HepG2 (cell line): Measurements from ENCODE around the gene SMIM41. TPM values are rescaled to one million over a fixed set of nuclear protein-coding genes. Genes with fewer than 3 reads are reported as not detected.
A peak's percentile ranks its signal among the peaks of the same experiment; 100 is the strongest.

Source experiments
- ATRX ChIP-seq: sonication (generic); formaldehyde crosslinking; IDR thresholded peaks from 2 replicates; pipeline ENCODE4 v1.4.0; 2020; ENCODE audit warnings: missing genetic modification reagents, borderline replicate concordance
- CHCHD3 ChIP-seq: sonication (generic); formaldehyde crosslinking; IDR thresholded peaks from 2 replicates; pipeline ENCODE4 v1.8.0; 2022; ENCODE audit warnings: mild to moderate bottlenecking, missing genetic modification reagents, moderate library complexity
- GATA4 ChIP-seq: sonication (generic); IDR thresholded peaks from 2 replicates; pipeline ENCODE4 v1.6.1; 2016; ENCODE audit warnings: antibody characterized with exemption, low read depth, borderline replicate concordance
- GATAD1 ChIP-seq: IDR thresholded peaks from 2 replicates; pipeline ENCODE4 v1.6.1; 2016; ENCODE audit warnings: missing genetic modification reagents, missing compliant biosample characterization
- HNRNPK ChIP-seq: fragments of 200-400 bp; formaldehyde crosslinking; IDR thresholded peaks from 2 replicates; pipeline ENCODE4 v1.6.1; 2018; ENCODE audit warnings: low read length, low read depth, moderate library complexity, mild to moderate bottlenecking; ENCODE audit not compliant: poor library complexity, severe bottlenecking
- HOXA3 ChIP-seq: sonication (generic); formaldehyde crosslinking; IDR thresholded peaks from 2 replicates; pipeline ENCODE4 v1.5.0; 2020; ENCODE audit warnings: missing genetic modification reagents
- ISL2 ChIP-seq: sonication (generic); formaldehyde crosslinking; IDR thresholded peaks from 2 replicates; pipeline ENCODE4 v1.5.0; 2020; ENCODE audit warnings: missing genetic modification reagents
- KAT7 ChIP-seq: IDR thresholded peaks from 2 replicates; pipeline ENCODE4 v1.6.1; 2018; ENCODE audit warnings: borderline replicate concordance, missing compliant biosample characterization
- NCOA1 ChIP-seq: sonication (generic); formaldehyde crosslinking; IDR thresholded peaks from 2 replicates; pipeline ENCODE4 v1.9.0; 2021; ENCODE audit warnings: missing genetic modification reagents
- SIN3B ChIP-seq: fragments of 150-350 bp; IDR thresholded peaks from 2 replicates; pipeline ENCODE4 v1.6.1; 2014; ENCODE audit warnings: low read length
- SMAD1 ChIP-seq: sonication (generic); formaldehyde crosslinking; IDR thresholded peaks from 2 replicates; pipeline ENCODE4 v1.4.0; 2020; ENCODE audit warnings: missing genetic modification reagents, low read depth, mild to moderate bottlenecking, borderline replicate concordance
- SPEN ChIP-seq: sonication (generic); formaldehyde crosslinking; IDR thresholded peaks from 2 replicates; pipeline ENCODE4 v1.5.1; 2020; ENCODE audit warnings: low read depth, mild to moderate bottlenecking, missing genetic modification reagents
- TBX2 ChIP-seq: sonication (generic); formaldehyde crosslinking; IDR thresholded peaks from 2 replicates; pipeline ENCODE4 v1.5.0; 2020; ENCODE audit warnings: missing genetic modification reagents, mild to moderate bottlenecking, borderline replicate concordance
- ZEB1 ChIP-seq: IDR thresholded peaks from 2 replicates; pipeline ENCODE4 v1.6.1; 2012; ENCODE audit warnings: mild to moderate bottlenecking, low read depth, inconsistent platforms; ENCODE audit not compliant: insufficient replicate concordance
- ZNF296 ChIP-seq: sonication (generic); formaldehyde crosslinking; conservative IDR thresholded peaks from 2 replicates; pipeline ENCODE4 v1.5.0; 2020; ENCODE audit warnings: mild to moderate bottlenecking, missing genetic modification reagents
- ZNF569 ChIP-seq: sonication (generic); formaldehyde crosslinking; IDR thresholded peaks from 2 replicates; pipeline ENCODE4 v1.5.0; 2020; ENCODE audit warnings: mild to moderate bottlenecking, missing genetic modification reagents, moderate library complexity, borderline replicate concordance
- ZNF672 ChIP-seq: sonication (generic); formaldehyde crosslinking; IDR thresholded peaks from 2 replicates; pipeline ENCODE4 v1.8.1; 2022; ENCODE audit warnings: missing genetic modification reagents
- ZNF839 ChIP-seq: sonication (generic); formaldehyde crosslinking; IDR thresholded peaks from 2 replicates; pipeline ENCODE4 v1.4.0; 2020; ENCODE audit warnings: missing genetic modification reagents, mild to moderate bottlenecking, borderline replicate concordance
- polyA plus RNA-seq, 8 experiments: library from polyadenylated mRNA; depleted of rRNA in 3 of 8; stranded (reverse) in 7 of 8; unstranded in 1 of 8; fragments of >200 nt; fragmentation: Illumina TruSeq in 4 of 8; extraction: Trizol in 4 of 8; gene quantifications; 2 replicates each; pipeline versions ENCODE4 v1.2.1 to v1.2.3, GENCODE V29; 2011 to 2016; ENCODE audit warnings: low read depth in 4 of 8, missing spikeins in 1 of 8, mixed read lengths in 1 of 8; ENCODE audit not compliant: insufficient read depth in 1 of 8
- total RNA-seq, 5 experiments: library from RNA; depleted of rRNA; stranded (reverse); fragments of >200 nt; fragmentation: Illumina TruSeq; extraction: Trizol; gene quantifications; 2 replicates each; pipeline ENCODE4 v1.2.3, GENCODE V29; 2016; ENCODE audit warnings: low read depth in 1 of 5
- TF ChIP-seq, protein P1 (sequence below): sonication (generic); formaldehyde crosslinking; IDR thresholded peaks from 2 replicates; pipeline ENCODE4 v1.4.0; 2020; ENCODE audit warnings: missing genetic modification reagents, borderline replicate concordance
- TF ChIP-seq, protein P2 (sequence below), 2 experiments: sonication (generic) in 1 of 2; formaldehyde crosslinking in 1 of 2; IDR thresholded peaks; 2 replicates each; pipeline versions ENCODE4 v1.6.1 to v1.9.0; 2014 to 2022; ENCODE audit warnings: antibody characterized with exemption in 1 of 2, borderline replicate concordance in 1 of 2, inconsistent platforms in 1 of 2, low read depth in 1 of 2, missing genetic modification reagents in 1 of 2
- TF ChIP-seq, protein P3 (sequence below): fragments of 450-650 bp; IDR thresholded peaks from 2 replicates; pipeline ENCODE4 v1.6.1; 2017

Gene SMIM41
- total and polyA plus RNA-seq, 2 of the 13 experiments (the other 11 are each of a cell fraction or from before 2014, with no cell fraction given): not detected

DNA sequence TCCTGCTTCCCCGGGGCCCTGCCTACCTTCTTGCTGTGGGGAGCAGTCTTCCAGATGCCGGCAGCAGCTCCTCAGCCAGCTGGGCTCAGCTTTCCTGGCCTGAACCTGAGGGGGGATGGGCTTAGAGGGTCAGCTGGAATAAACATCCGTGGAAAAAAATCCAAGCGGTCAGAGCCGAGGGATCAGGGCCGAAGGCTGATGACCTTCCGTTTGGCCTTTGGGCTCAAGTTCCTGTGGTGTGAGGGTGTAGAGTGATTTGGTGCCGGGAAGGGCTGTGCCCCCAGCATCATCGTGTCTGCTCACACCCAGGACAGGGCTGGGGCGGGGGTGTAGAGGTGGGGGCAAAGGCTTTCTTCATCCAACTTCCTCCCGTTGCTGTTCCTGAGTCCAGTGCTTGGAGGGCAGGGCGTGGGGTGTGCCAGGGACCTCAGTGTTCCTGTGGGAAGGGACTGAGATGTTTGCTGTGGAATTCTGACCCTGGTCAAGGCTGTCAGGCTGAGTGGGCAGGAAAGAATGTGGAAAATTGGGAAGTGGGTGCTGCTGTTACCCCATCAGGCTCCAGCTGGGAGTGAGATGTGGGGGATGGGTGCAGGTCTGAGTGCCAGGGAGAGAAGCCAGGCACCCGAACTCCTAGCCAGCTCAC lies 2.6 kb downstream of the SMIM41 start (continued):
- TF ChIP-seq TBX2 (CRISPR knock-in tag) (peak; percentile 53; the same call in 1 of the 2 replicates), ZNF569 (no peak), SPEN (CRISPR knock-in tag) (peak; percentile 64; the same call in 1 of the 2 replicates), GATA4 (no peak), HNRNPK (no peak), ZNF296 (CRISPR knock-in tag) (no peak), NCOA1 (CRISPR knock-in tag) (no peak), SMAD1 (no peak), CHCHD3 (no peak), ZNF839 (no peak), GATAD1 (no peak), SIN3B (no peak), ZEB1 (no peak), HOXA3 (CRISPR knock-in tag) (no peak), ATRX (CRISPR knock-in tag) (no peak), ISL2 (no peak), KAT7 (CRISPR knock-in tag) (no peak), ZNF672 (CRISPR knock-in tag) (no peak)
- TF ChIP-seq, protein P1, sequence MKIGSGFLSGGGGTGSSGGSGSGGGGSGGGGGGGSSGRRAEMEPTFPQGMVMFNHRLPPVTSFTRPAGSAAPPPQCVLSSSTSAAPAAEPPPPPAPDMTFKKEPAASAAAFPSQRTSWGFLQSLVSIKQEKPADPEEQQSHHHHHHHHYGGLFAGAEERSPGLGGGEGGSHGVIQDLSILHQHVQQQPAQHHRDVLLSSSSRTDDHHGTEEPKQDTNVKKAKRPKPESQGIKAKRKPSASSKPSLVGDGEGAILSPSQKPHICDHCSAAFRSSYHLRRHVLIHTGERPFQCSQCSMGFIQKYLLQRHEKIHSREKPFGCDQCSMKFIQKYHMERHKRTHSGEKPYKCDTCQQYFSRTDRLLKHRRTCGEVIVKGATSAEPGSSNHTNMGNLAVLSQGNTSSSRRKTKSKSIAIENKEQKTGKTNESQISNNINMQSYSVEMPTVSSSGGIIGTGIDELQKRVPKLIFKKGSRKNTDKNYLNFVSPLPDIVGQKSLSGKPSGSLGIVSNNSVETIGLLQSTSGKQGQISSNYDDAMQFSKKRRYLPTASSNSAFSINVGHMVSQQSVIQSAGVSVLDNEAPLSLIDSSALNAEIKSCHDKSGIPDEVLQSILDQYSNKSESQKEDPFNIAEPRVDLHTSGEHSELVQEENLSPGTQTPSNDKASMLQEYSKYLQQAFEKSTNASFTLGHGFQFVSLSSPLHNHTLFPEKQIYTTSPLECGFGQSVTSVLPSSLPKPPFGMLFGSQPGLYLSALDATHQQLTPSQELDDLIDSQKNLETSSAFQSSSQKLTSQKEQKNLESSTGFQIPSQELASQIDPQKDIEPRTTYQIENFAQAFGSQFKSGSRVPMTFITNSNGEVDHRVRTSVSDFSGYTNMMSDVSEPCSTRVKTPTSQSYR (CRISPR knock-in tag): peak; percentile 89
- TF ChIP-seq, protein P2, sequence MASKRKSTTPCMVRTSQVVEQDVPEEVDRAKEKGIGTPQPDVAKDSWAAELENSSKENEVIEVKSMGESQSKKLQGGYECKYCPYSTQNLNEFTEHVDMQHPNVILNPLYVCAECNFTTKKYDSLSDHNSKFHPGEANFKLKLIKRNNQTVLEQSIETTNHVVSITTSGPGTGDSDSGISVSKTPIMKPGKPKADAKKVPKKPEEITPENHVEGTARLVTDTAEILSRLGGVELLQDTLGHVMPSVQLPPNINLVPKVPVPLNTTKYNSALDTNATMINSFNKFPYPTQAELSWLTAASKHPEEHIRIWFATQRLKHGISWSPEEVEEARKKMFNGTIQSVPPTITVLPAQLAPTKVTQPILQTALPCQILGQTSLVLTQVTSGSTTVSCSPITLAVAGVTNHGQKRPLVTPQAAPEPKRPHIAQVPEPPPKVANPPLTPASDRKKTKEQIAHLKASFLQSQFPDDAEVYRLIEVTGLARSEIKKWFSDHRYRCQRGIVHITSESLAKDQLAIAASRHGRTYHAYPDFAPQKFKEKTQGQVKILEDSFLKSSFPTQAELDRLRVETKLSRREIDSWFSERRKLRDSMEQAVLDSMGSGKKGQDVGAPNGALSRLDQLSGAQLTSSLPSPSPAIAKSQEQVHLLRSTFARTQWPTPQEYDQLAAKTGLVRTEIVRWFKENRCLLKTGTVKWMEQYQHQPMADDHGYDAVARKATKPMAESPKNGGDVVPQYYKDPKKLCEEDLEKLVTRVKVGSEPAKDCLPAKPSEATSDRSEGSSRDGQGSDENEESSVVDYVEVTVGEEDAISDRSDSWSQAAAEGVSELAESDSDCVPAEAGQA (IDR thresholded peaks at IDR 0.05; ENCODE audit: low read depth): no peak
- TF ChIP-seq, protein P2 (CRISPR knock-in tag; IDR thresholded peaks at IDR 0.05; ENCODE audit: borderline replicate concordance): no peak
- TF ChIP-seq, protein P3, sequence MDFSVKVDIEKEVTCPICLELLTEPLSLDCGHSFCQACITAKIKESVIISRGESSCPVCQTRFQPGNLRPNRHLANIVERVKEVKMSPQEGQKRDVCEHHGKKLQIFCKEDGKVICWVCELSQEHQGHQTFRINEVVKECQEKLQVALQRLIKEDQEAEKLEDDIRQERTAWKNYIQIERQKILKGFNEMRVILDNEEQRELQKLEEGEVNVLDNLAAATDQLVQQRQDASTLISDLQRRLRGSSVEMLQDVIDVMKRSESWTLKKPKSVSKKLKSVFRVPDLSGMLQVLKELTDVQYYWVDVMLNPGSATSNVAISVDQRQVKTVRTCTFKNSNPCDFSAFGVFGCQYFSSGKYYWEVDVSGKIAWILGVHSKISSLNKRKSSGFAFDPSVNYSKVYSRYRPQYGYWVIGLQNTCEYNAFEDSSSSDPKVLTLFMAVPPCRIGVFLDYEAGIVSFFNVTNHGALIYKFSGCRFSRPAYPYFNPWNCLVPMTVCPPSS: no peak
